GM19240 (cell line): ENCODE measurements around the gene USP21.
A peak's percentile ranks its signal among the peaks of the same experiment; 100 is the strongest.

ENCODE experiments used
- DNase-seq: peaks from one replicate; pipeline ENCODE4 v3.0.0; 2011; ENCODE audit warnings: low spot score; ENCODE audit not compliant: insufficient read length

USP21 gene

DNA sequence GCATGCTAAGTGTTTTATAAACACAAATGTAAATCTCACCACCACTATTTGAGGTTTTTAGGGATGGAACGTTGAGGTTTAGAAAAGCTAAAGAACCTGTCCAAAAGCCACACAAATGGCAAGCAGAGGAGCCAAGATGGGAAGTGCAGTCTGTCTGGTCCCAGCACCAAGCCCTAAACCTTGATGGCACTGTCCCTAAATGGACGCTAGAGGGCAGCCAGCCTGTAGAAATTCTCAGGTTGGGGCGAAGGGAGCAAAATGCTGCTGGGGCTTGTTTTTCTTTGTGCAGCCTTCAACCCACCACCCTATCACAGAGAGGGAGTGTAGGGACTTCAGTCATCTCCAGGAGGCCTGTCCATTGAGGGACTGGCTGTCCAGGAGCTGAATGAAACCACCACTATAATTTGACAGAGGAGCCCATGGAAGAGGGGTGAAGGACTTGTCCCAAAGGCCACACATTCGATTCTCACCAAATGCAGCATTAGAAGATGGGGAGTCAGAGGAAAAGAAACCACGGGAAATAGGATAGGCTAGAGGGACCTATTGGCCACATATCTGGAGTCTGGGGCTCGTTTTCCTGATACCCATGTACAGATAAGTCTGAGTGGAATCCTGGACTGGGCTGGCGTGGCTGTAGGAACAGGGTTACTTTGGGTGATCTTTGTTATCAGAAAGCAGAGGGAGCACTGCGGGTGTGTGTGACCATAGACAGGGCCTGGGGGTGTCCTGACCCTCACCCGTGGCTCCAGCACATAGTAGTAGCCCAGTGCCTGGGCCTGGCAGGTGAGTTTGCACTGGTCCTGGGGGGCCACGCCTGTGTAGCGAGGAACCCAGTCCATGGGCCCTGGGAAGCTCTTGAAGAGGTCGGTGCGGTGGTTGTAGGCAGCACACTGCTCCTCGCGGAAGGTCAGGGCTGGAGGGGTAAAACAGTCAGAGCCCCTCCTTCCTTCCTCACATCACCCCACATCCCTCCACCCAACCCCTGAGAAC, 33.5 kb downstream of the USP21 start:
- DNase-seq, result peak; percentile 42

GRCh38 chr1:161193561-161194235, 34.4 kb downstream of the USP21 start:
- no peak for DNase-seq

- no peak for DNase-seq
These were observed 35.9 kb downstream of the USP21 start for GRCh38 chr1:161195171-161195570.

DNA sequence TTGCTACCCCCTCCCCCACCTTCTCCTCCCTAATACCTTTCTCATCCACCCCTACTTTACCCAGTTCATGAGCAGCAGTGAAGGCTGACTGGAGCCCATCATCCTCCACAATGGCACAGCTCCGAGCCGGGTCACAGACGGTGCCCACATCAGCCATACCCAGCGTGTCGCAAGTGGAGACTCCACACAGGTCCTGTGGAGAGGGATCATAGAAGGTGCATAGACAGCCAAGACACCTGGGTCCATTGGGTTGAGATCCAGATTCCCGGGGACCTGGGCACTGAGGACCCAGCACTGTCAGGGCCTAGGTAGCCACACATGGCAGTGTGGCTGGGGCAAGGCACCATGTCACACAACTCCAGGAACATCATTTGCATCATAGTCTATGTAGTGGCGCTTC, 36.8 kb downstream of the USP21 start:
- no peak for DNase-seq

GRCh38 chr1:161196521-161197451, 37.5 kb downstream of the USP21 start:
- DNase-seq, result no peak

GRCh38 chr1:161197560-161198193, 38.4 kb downstream of the USP21 start:
- DNase-seq, result no peak

DNA sequence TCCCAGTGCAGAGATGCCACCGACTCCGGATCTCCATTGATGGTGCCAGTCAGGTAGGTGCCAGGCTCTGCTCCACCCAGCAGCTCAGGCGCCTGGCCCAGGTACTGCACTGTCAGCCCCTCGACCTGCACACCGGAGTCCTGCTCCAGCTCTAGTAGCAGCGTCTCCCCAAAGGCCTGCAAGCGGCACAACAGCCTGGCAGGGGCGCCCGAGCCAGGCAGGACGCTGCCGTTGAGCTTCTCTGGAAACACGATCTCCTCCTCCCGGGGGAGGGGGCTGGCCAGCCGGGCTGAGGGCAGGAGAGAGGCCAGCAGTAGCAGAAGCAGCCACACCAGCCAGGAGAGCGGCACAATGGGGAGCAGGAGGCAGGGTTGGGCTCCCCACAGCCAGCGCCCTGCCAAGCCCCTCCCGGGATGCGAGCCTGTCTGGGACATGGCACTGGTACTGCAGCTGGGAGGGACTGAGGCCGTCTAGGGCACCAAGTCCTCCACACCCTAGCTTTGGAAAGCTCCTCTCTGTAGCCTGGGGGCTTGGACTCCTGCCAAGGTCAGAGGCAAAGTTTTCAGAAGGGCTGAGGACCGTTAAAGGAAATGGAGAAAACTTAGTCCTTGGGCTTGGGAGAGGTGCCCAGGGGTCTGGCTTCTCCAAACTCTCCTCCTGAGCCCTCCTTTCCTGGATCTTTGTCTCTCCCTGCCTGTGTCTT, 39.0 kb downstream of the USP21 start:
- DNase-seq, result no peak

- no peak for DNase-seq
These were observed 39.7 kb downstream of the USP21 start, which contains the start of gene ADAMTS4 for GRCh38 chr1:161198897-161199431. TSS of gene ADAMTS4 (minus strand) at chr1:161199054. CDS start at chr1:161198627, 427 bp downstream.

GRCh38 chr1:161199506-161200139, 40.3 kb downstream of the USP21 start:
- DNase-seq, result no peak

GRCh38 chr1:161200421-161200991, 41.2 kb downstream of the USP21 start:
- DNase-seq, result no peak

DNA sequence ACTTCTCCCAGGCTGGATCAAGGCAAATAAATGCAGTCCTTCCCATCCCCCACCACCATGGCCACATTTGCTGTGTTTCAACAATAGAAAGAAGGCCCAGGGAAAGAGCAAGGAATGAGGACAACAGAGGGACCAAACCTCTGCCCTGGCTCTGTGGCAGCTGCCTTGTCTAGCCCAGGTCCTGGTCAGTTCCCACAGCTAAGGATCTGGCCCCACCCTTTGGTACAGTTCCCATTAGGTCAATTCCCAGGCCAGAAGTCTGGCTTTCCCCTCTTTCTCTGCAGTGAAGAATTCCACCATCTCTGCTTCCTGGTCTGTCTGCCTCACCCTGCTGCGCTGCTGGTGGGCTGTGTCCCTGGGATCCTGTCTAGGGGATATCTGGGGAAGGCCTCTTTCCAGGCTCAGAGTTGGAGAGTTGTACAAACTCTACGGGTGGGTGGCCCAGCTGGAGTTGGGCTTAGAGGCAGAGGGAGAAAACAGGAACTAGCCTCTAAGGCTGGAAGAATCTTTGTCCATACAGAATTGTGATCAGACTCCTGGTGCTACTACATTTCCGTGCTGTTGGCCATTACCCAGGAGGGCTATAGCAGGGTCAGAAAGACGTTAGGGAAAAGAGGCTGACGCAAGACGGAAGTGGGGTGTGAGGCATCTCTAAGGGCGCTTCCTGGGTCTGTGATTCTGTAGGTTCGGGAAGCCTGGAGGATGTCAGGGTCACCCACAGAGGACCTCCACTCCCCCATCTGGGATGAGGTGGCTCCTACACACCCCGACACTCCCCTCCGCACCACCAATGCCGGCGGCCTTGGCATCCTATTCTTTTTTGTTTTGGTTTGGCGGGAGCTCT, 41.9 kb downstream of the USP21 start:
- DNase-seq, result no peak

DNA sequence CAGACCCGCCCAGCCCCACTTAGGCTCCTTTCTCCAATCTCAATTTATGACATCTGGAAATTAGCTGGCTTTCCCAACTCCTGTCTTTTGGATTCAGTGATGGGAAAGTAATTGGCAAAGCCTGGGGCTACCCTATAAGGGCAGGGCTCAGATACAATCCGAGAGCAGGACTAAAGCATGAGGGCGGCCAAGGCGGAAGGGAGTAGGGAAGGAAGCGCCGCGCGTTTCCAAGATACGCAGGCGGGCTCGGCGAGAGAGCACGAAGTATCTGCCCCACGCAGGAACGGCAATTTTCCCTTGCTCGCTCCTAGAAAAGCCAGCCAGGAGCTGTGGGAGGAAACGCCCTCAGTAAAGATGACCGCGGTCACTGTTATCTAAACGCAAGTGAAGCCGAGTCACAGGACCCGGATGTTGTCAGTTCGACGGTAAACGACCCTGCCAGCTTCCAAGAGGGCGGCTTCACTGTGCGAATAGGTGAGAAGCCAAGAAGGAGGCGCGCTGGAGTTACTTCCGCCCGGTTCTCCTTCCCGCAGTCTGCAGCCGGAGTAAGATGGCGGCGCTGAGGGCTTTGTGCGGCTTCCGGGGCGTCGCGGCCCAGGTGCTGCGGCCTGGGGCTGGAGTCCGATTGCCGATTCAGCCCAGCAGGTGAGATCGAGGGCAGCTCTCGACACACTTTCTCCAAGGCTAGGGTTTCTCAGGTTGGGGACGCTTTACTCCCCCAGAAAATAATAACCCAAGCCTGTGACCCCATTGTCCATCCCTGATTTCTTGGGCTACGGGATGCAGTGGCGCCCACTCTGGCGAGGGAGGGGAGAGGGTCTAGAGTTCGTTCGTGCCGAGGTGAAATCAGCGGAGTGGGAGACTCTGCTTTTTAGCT, 42.8 kb downstream of the USP21 start, which contains the start of gene NDUFS2:
NDUFS2 (plus strand) TSS at position 532 of the 877 bp plus-strand sequence; CDS start at position 551, 19 bp downstream.
- DNase-seq, result peak; percentile 97

- DNase-seq, result no peak
These were observed 47.3 kb downstream of the USP21 start for GRCh38 chr1:161206411-161207140.

DNA sequence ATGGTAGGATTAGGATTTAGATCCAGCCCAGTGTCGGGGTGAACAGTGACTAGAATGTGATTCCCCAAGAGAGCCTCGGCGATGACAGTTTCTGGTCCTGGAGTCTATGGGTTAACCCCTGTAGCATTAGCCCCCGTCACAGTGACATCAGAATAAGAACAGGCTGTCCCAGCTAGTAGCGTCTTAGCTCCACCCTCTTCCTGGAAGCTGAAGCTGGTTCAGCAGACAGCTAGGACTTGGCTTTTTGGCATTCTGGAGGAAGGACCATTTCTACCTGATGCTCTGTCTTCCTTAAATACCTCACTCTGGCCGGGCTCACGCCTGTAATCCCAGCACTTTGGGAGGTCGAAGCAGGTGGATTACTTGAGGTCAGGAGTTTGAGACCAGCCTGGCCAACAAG, 47.9 kb downstream of the USP21 start:
- no peak for DNase-seq

DNA sequence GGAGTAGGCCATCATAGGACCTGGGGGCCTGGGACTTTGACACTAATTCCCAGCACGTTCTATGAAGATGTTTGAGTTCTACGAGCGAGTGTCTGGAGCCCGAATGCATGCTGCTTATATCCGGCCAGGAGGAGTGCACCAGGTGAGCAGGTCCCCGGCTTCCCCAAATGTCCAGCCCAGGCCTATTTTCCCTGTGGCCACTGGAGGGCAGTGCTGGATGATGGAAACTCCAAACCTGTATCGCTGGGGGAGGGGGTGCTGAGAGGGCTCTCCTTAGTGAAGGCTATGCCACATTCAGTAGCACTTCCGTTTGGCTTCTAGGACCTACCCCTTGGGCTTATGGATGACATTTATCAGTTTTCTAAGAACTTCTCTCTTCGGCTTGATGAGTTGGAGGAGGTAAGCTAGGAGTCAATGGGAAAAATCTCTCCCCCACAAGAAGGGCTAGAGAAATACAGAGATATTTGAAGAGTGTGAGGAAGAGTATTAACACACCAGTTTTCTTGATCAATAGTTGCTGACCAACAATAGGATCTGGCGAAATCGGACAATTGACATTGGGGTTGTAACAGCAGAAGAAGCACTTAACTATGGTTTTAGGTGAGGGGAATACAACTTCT, 50.6 kb downstream of the USP21 start:
- DNase-seq, result peak; percentile 64

GRCh38 chr1:161214369-161214768, 55.1 kb downstream of the USP21 start:
- DNase-seq, result no peak
